Cardiac muscle cell (in vitro differentiated cells and primary cell): ENCODE measurements around the gene NEDD9. TPM values are rescaled to one million over a fixed set of nuclear protein-coding genes. Genes with fewer than 3 reads are reported as not detected.

Source experiments
- DNase-seq, 2 donors: peaks; one replicate each; pipeline versions ENCODE4 v3.0.0 to v3.0.0-alpha.2; 2010 to 2017; ENCODE audit warnings: low read depth in 1 of 2, low spot score in 1 of 2
- H3K27ac ChIP-seq: fragments of 200-600 bp; sonication (generic); 2 replicates; pipeline ENCODE4 v1.5.1; 2016
- H3K27me3 ChIP-seq: fragments of 200-600 bp; sonication (generic); 2 replicates; pipeline ENCODE4 v1.6.0; 2016; ENCODE audit warnings: control low read depth
- H3K36me3 ChIP-seq: fragments of 200-600 bp; sonication (generic); 2 replicates; pipeline ENCODE4 v1.5.1; 2016; ENCODE audit warnings: control low read depth
- H3K4me1 ChIP-seq: fragments of 200-600 bp; sonication (generic); 2 replicates; pipeline ENCODE4 v1.8.1; 2017; ENCODE audit warnings: low read depth, mild to moderate bottlenecking, mixed run types
- H3K4me3 ChIP-seq: fragments of 200-600 bp; sonication (generic); 2 replicates; pipeline ENCODE4 v1.5.1; 2016; ENCODE audit warnings: mild to moderate bottlenecking
- H3K9me3 ChIP-seq: fragments of 200-600 bp; sonication (generic); 2 replicates; pipeline ENCODE4 v1.5.1; 2017; ENCODE audit warnings: low read depth, mild to moderate bottlenecking, control low read depth
- CTCF ChIP-seq: IDR thresholded peaks from 2 replicates; pipeline ENCODE4 v1.5.1; 2012; ENCODE audit warnings: low read depth, mild to moderate bottlenecking, low read length
- polyA plus RNA-seq: library from polyadenylated mRNA; unstranded; fragments of >200 nt; fragmentation: Nextera tagmentation; extraction: Ambion mirVana; gene quantifications from 2 replicates; pipeline ENCODE4 v1.2.1, GENCODE V29; 2016
- total RNA-seq: library from RNA; depleted of rRNA; stranded (reverse); fragments of >200 nt; gene quantifications from 2 replicates; pipeline ENCODE4 v1.2.3, GENCODE V29; 2016

NEDD9 gene
- total and polyA plus RNA-seq, 2 experiments from 2014 or later = 12.6 to 26.8 TPM

GRCh38 chr6:11217360-11218101 lies 14.9 kb downstream of the NEDD9 start:
- Histone ChIP-seq H3K36me3 (no peaks in the 10 kb centered on the region), H3K9me3 (no peaks in the 10 kb centered on the region), H3K4me3 (no peak overlapping the region), H3K4me1 (peaks cover 62% of the 10 kb centered on the region), H3K27me3 (no peaks in the 10 kb centered on the region), H3K27ac (peak overlapping the region; percentile 32)
- no peak for DNase-seq
- TF ChIP-seq CTCF = no peak

- Histone ChIP-seq H3K4me1 (peaks cover 64% of the 10 kb centered on the region), H3K27me3 (no peaks in the 10 kb centered on the region), H3K36me3 (no peaks in the 10 kb centered on the region), H3K9me3 (no peaks in the 10 kb centered on the region), H3K27ac (no peak overlapping the region), H3K4me3 (no peak overlapping the region)
- TF ChIP-seq CTCF = no peak
- DNase-seq = no peak
These were observed 16.7 kb downstream of the NEDD9 start for GRCh38 chr6:11215773-11216172.

- Histone ChIP-seq H3K36me3 (no peaks in the 10 kb centered on the region), H3K9me3 (no peaks in the 10 kb centered on the region), H3K4me1 (peaks cover 73% of the 10 kb centered on the region), H3K27me3 (no peaks in the 10 kb centered on the region), H3K4me3 (no peak overlapping the region), H3K27ac (no peak overlapping the region)
- DNase-seq = no peak
- TF ChIP-seq CTCF = no peak
These were observed 17.6 kb downstream of the NEDD9 start for GRCh38 chr6:11214901-11215300.

- DNase-seq = no peak
- Histone ChIP-seq H3K4me3 (no peak overlapping the region), H3K36me3 (no peaks in the 10 kb centered on the region), H3K9me3 (no peaks in the 10 kb centered on the region), H3K27ac (peak overlapping the region; percentile 12), H3K4me1 (peaks cover 68% of the 10 kb centered on the region), H3K27me3 (no peaks in the 10 kb centered on the region)
- TF ChIP-seq CTCF = no peak
These were observed 18.2 kb downstream of the NEDD9 start for GRCh38 chr6:11214084-11214833.

- Histone ChIP-seq H3K9me3 (no peaks in the 10 kb centered on the region), H3K4me3 (no peak overlapping the region), H3K36me3 (no peaks in the 10 kb centered on the region), H3K4me1 (peaks cover 61% of the 10 kb centered on the region), H3K27me3 (no peaks in the 10 kb centered on the region), H3K27ac (no peak overlapping the region)
- no peak for TF ChIP-seq CTCF
- DNase-seq = peak in 1 of 2 donors; percentile 58
These were observed 18.9 kb downstream of the NEDD9 start for GRCh38 chr6:11213422-11214021.
